ENCODE results near the gene HAPLN2. TPM values are rescaled to one million over a fixed set of nuclear protein-coding genes. Genes with fewer than 3 reads are reported as not detected.

The HAPLN2 gene
- total RNA-seq, 1 experiment from 2014 or later, result 0.21 TPM

GRCh38 chr1:156658496-156658895, 39.3 kb downstream of the HAPLN2 start:
- Histone ChIP-seq H3K4me1 (ENCODE audit: control insufficient read depth, insufficient read depth, low read length) (peaks cover 46% of the 10 kb centered on the region), H3K36me3 (ENCODE audit: control insufficient read depth, insufficient read depth, low read length) (no peaks in the 10 kb centered on the region; the same call in 1 of the 2 replicates), H3K4me3 (ENCODE audit: low read depth in 2 of 2, low read length in 2 of 2) (no peak overlapping the region), H3K27me3 (ENCODE audit: control insufficient read depth, insufficient read depth, low read length) (no peaks in the 10 kb centered on the region), H3K27ac (ENCODE audit: low read length) (no peak overlapping the region), H3K9me3 (ENCODE audit: control insufficient read depth, insufficient read depth, low read depth, low read length) (no peaks in the 10 kb centered on the region)
- BruUV-seq (replicated peaks), result no TSS peak
- ATAC-seq (no peak), DNase-seq (ENCODE audit: low read depth, low spot score) (no peak)
- ChIA-PET CTCF (interaction anchor here (0.6 to 5.6 kb wide), 5 partner anchors 19 to 42 kb away, joined by 3 to 41 read pairs (median 5); no protein-coding TSS in a partner anchor), POLR2A (interaction anchor here (0.6 kb wide), 1 partner anchor 53 kb away, joined by 13 read pairs; no protein-coding TSS in a partner anchor)
- intact Hi-C loops (cut with micrococcal nuclease; ENCODE audit: unreplicated experiment) (loop anchor here (1.0 kb wide), 1 partner anchor 32 kb away; no protein-coding TSS in a partner anchor), in situ Hi-C loops (cut with HindIII; ENCODE audit: low pct_unique_long_range_greater_than_20kb, low sequenced_read_pairs) (no loop called here)
- TF ChIP-seq POLR2AphosphoS5 (IDR thresholded peaks at IDR 0.05; ENCODE audit: low read depth, low read length) (no peak), TCF7L2 (IDR thresholded peaks at IDR 0.05; ENCODE audit: low read depth, low read length) (no peak), REST (IDR thresholded peaks at IDR 0.05; ENCODE audit: insufficient read depth in 1 of 2, low read depth in 2 of 2, low read length in 1 of 2) (no peak), SIN3A (IDR thresholded peaks at IDR 0.05; ENCODE audit: borderline replicate concordance, insufficient read depth, low read depth, low read length) (no peak), CTCF (IDR thresholded peaks at IDR 0.05) (no peak)

GRCh38 chr1:156658945-156659574, 39.8 kb downstream of the HAPLN2 start:
- Histone ChIP-seq H3K27ac (ENCODE audit: low read length) (peak overlapping the region; percentile 37), H3K4me1 (ENCODE audit: control insufficient read depth, insufficient read depth, low read length) (peaks cover 50% of the 10 kb centered on the region), H3K9me3 (ENCODE audit: control insufficient read depth, insufficient read depth, low read depth, low read length) (no peaks in the 10 kb centered on the region), H3K27me3 (ENCODE audit: control insufficient read depth, insufficient read depth, low read length) (no peaks in the 10 kb centered on the region), H3K4me3 (ENCODE audit: low read depth in 2 of 2, low read length in 2 of 2) (no peak overlapping the region), H3K36me3 (ENCODE audit: control insufficient read depth, insufficient read depth, low read length) (no peaks in the 10 kb centered on the region; the same call in 1 of the 2 replicates)
- POLR2A ChIA-PET, result interaction anchor here (0.5 to 0.6 kb wide), 3 partner anchors 18 to 202 kb away, joined by 5 to 13 read pairs (median 5); partner anchors contain the start of gene NTRK1
- in situ Hi-C loops (cut with HindIII; ENCODE audit: low pct_unique_long_range_greater_than_20kb, low sequenced_read_pairs) (no loop called here), intact Hi-C loops (cut with micrococcal nuclease; ENCODE audit: unreplicated experiment) (loop anchor here (1.0 kb wide), 1 partner anchor 33 kb away; no protein-coding TSS in a partner anchor)
- DNase-seq (ENCODE audit: low read depth, low spot score) (no peak), ATAC-seq (no peak)
- TF ChIP-seq CTCF (IDR thresholded peaks at IDR 0.05) (no peak), POLR2AphosphoS5 (IDR thresholded peaks at IDR 0.05; ENCODE audit: low read depth, low read length) (no peak), TCF7L2 (IDR thresholded peaks at IDR 0.05; ENCODE audit: low read depth, low read length) (no peak), REST (IDR thresholded peaks at IDR 0.05; ENCODE audit: insufficient read depth in 1 of 2, low read depth in 2 of 2, low read length in 1 of 2) (no peak), SIN3A (IDR thresholded peaks at IDR 0.05; ENCODE audit: borderline replicate concordance, insufficient read depth, low read depth, low read length) (no peak)
- CTCF ChIA-PET, result interaction anchor here (1.1 to 5.6 kb wide), 6 partner anchors 18 to 67 kb away, joined by 5 to 47 read pairs (median 10); partner anchors contain the start of gene NES
- TSS peak; percentile 41 for BruUV-seq (replicated peaks)
